Parathyroid adenoma (tissue), 2 donors: ENCODE results near the gene RNU6-1.

Experiments
- H2AFZ ChIP-seq: fragments of 300-600 bp; sonication (generic); one replicate; pipeline ENCODE4 v1.7.0; 2017; ENCODE audit warnings: antibody characterized with exemption, mild to moderate bottlenecking
- H3K27ac ChIP-seq: fragments of 300-600 bp; sonication (generic); one replicate; pipeline ENCODE4 v1.7.0; 2017
- H3K27me3 ChIP-seq: fragments of 300-600 bp; sonication (generic); one replicate; pipeline ENCODE4 v1.7.0; 2017; ENCODE audit warnings: low read length; ENCODE audit not compliant: control insufficient read depth, insufficient read depth
- H3K36me3 ChIP-seq: fragments of 300-600 bp; sonication (generic); one replicate; pipeline ENCODE4 v1.7.0; 2017; ENCODE audit warnings: low read length; ENCODE audit not compliant: control insufficient read depth, insufficient read depth
- H3K4me1 ChIP-seq: fragments of 300-600 bp; sonication (generic); one replicate; pipeline ENCODE4 v1.7.0; 2017; ENCODE audit warnings: control low read depth
- H3K4me2 ChIP-seq: fragments of 300-600 bp; sonication (generic); one replicate; pipeline ENCODE4 v1.7.0; 2017; ENCODE audit warnings: low read length
- H3K4me3 ChIP-seq: fragments of 300-600 bp; sonication (generic); one replicate; pipeline ENCODE4 v1.7.0; 2017; ENCODE audit warnings: low read depth, low read length
- H3K79me2 ChIP-seq: fragments of 300-600 bp; sonication (generic); one replicate; pipeline ENCODE4 v1.7.0; 2017; ENCODE audit warnings: control low read depth
- H3K9ac ChIP-seq: fragments of 300-600 bp; sonication (generic); one replicate; pipeline ENCODE4 v1.7.0; 2017; ENCODE audit warnings: mild to moderate bottlenecking
- H3K9me3 ChIP-seq: fragments of 300-600 bp; sonication (generic); one replicate; pipeline ENCODE4 v1.7.0; 2017; ENCODE audit warnings: low read length; ENCODE audit not compliant: control insufficient read depth
- CTCF ChIP-seq: fragments of 300-600 bp; sonication (generic); IDR thresholded peaks from one replicate; pipeline ENCODE4 v1.7.0; 2017; ENCODE audit warnings: antibody characterized with exemption, mild to moderate bottlenecking
- donor health status: primary hyperparathyroidism.

Gene RNU6-1

GRCh38 chr15:67807836-67808235, 32.0 kb downstream of the RNU6-1 start:
- Histone ChIP-seq H3K4me3 (no peak overlapping the region), H3K9me3 (no peaks in the 10 kb centered on the region), H3K27me3 (no peaks in the 10 kb centered on the region), H3K36me3 (no peaks in the 10 kb centered on the region), H3K9ac (no peak overlapping the region), H3K4me2 (no peak overlapping the region), H3K4me1 (peaks cover 18% of the 10 kb centered on the region), H3K79me2 (no peaks in the 10 kb centered on the region), H2AFZ (no peak overlapping the region), H3K27ac (no peak overlapping the region)
- TF ChIP-seq CTCF = no peak

GRCh38 chr15:67807141-67807540, 32.7 kb downstream of the RNU6-1 start:
- peaks cover 18% of the 10 kb centered on the region for H3K4me1 ChIP-seq
- no peak overlapping the region for H3K9ac ChIP-seq
- no peaks in the 10 kb centered on the region for H3K9me3 ChIP-seq
- H3K27me3 ChIP-seq = no peaks in the 10 kb centered on the region
- H2AFZ ChIP-seq = no peak overlapping the region
- H3K4me2 ChIP-seq = no peak overlapping the region
- TF ChIP-seq CTCF = no peak
- no peak overlapping the region for H3K4me3 ChIP-seq
- no peak overlapping the region for H3K27ac ChIP-seq
- no peaks in the 10 kb centered on the region for H3K36me3 ChIP-seq
- H3K79me2 ChIP-seq = no peaks in the 10 kb centered on the region

GRCh38 chr15:67806536-67806935, 33.3 kb downstream of the RNU6-1 start:
- Histone ChIP-seq H2AFZ (no peak overlapping the region), H3K4me1 (peaks cover 18% of the 10 kb centered on the region), H3K4me2 (no peak overlapping the region), H3K9me3 (no peaks in the 10 kb centered on the region), H3K36me3 (no peaks in the 10 kb centered on the region), H3K79me2 (no peaks in the 10 kb centered on the region), H3K4me3 (no peak overlapping the region), H3K27me3 (no peaks in the 10 kb centered on the region), H3K27ac (no peak overlapping the region), H3K9ac (no peak overlapping the region)
- no peak for TF ChIP-seq CTCF

- Histone ChIP-seq H2AFZ (peak overlapping the region; percentile 28), H3K9ac (no peak overlapping the region), H3K27ac (no peak overlapping the region), H3K27me3 (no peaks in the 10 kb centered on the region), H3K79me2 (no peaks in the 10 kb centered on the region), H3K9me3 (no peaks in the 10 kb centered on the region), H3K4me1 (peaks cover 18% of the 10 kb centered on the region), H3K36me3 (no peaks in the 10 kb centered on the region), H3K4me2 (no peak overlapping the region), H3K4me3 (no peak overlapping the region)
- no peak for TF ChIP-seq CTCF
Measured at GRCh38 chr15:67805666-67806516, 34.0 kb downstream of the RNU6-1 start.
